ENCODE measurements around the gene DHFR2. TPM values are rescaled to one million over a fixed set of nuclear protein-coding genes. Genes with fewer than 3 reads are reported as not detected.

DHFR2 gene
- total RNA-seq, 1 experiment from 2014 or later = 2.6 TPM

DNA sequence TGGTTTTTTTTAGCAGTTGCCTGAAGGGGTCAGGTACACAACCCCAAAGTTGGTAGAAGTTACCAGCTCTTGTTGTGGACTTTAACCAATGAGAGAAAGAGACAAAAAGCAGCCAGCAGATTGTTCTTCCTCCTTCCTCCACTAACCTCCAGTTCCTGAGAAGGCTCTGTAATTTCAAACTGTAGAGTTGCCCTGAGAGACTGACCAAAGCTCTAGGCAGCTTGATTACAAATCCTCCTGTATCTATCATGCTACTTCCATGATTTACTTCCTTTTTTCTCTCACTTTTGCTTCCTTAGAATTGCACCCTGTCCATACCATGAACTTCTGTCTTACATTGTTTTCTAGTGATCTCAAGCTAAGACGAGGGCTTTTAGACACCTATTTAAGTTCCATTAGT lies 29.4 kb upstream of the DHFR2 start:
- no peak overlapping the region for H3K27ac ChIP-seq (ENCODE audit: low read length)
- ATAC-seq (no peak), DNase-seq (no peak)
- no peaks in the 10 kb centered on the region for H3K9me2 ChIP-seq (replicated peaks; ENCODE audit: low read length)
- no peaks in the 10 kb centered on the region for H3K9me3 ChIP-seq (ENCODE audit: low read length)
- BruUV-seq (replicated peaks) = no TSS peak
- no peak overlapping the region for H3K4me2 ChIP-seq (ENCODE audit: low read length)
- no peak overlapping the region for H2AFZ ChIP-seq (ENCODE audit: low read length)
- H3F3A ChIP-seq (ENCODE audit: low read length, unreplicated experiment) = no peaks in the 10 kb centered on the region
- no peaks in the 10 kb centered on the region for H3K79me2 ChIP-seq (ENCODE audit: low read length)
- no peak overlapping the region for H3K4me3 ChIP-seq (ENCODE audit: low read length)
- H3K9ac ChIP-seq (ENCODE audit: low read length) = no peak overlapping the region
- no peaks in the 10 kb centered on the region for H4K20me1 ChIP-seq (ENCODE audit: low read length)
- TF ChIP-seq, protein P1, sequence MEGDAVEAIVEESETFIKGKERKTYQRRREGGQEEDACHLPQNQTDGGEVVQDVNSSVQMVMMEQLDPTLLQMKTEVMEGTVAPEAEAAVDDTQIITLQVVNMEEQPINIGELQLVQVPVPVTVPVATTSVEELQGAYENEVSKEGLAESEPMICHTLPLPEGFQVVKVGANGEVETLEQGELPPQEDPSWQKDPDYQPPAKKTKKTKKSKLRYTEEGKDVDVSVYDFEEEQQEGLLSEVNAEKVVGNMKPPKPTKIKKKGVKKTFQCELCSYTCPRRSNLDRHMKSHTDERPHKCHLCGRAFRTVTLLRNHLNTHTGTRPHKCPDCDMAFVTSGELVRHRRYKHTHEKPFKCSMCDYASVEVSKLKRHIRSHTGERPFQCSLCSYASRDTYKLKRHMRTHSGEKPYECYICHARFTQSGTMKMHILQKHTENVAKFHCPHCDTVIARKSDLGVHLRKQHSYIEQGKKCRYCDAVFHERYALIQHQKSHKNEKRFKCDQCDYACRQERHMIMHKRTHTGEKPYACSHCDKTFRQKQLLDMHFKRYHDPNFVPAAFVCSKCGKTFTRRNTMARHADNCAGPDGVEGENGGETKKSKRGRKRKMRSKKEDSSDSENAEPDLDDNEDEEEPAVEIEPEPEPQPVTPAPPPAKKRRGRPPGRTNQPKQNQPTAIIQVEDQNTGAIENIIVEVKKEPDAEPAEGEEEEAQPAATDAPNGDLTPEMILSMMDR (conservative IDR thresholded peaks at IDR 0.05; ENCODE audit: low read depth, low read length) = no peak
- TF ChIP-seq EZH2phosphoT487 (IDR thresholded peaks at IDR 0.05; ENCODE audit: borderline replicate concordance, low read length) (no peak), EZH2 (IDR thresholded peaks at IDR 0.05; ENCODE audit: low read length, unreplicated experiment) (no peak)
- intact Hi-C loops (cut with micrococcal nuclease) = no loop called here
- no peaks in the 10 kb centered on the region for H3K27me3 ChIP-seq (ENCODE audit: low read length)
- peaks cover 10% of the 10 kb centered on the region; the same call in 1 of the 2 replicates for H3K36me3 ChIP-seq (ENCODE audit: low read depth, low read length)
- no peaks in the 10 kb centered on the region for H3K4me1 ChIP-seq (ENCODE audit: insufficient read depth, low read length)
- ChIA-PET CTCF (no interaction called here), POLR2A (ENCODE audit: unreplicated experiment) (no interaction called here)

DNA sequence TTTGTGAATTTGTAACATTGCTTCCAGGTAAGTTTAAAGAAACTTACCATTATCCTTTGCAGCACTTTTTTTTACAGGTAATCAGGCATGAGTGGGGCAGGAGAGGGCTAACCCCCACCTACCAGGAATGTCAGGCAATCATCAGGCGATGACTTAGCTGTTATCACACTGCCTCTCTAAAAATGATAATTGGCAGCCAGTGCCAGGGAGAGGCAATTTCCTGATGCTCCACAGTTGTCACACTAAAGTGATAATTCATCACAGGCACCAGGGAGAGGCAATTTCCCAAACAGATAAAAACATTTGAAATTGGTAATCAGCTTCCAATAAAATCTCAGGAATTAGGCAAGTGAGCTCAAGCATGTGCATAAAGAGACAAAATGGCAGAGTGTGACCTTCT lies 26.4 kb upstream of the DHFR2 start:
- Histone ChIP-seq H3K9me3 (ENCODE audit: low read length) (no peaks in the 10 kb centered on the region), H3K4me2 (ENCODE audit: low read length) (no peak overlapping the region), H2AFZ (ENCODE audit: low read length) (no peak overlapping the region), H3K27ac (ENCODE audit: low read length) (no peak overlapping the region), H3K36me3 (ENCODE audit: low read depth, low read length) (0 out of 2 replicates have a peak, but pooled peaks cover 13% of the 10 kb centered on the region), H3K4me1 (ENCODE audit: insufficient read depth, low read length) (no peaks in the 10 kb centered on the region), H3K9ac (ENCODE audit: low read length) (no peak overlapping the region), H3K79me2 (ENCODE audit: low read length) (no peaks in the 10 kb centered on the region), H3K27me3 (ENCODE audit: low read length) (no peaks in the 10 kb centered on the region), H4K20me1 (ENCODE audit: low read length) (no peaks in the 10 kb centered on the region), H3K4me3 (ENCODE audit: low read length) (no peak overlapping the region), H3K9me2 (replicated peaks; ENCODE audit: low read length) (no peaks in the 10 kb centered on the region), H3F3A (ENCODE audit: low read length, unreplicated experiment) (no peaks in the 10 kb centered on the region)
- no peak for ATAC-seq
- no TSS peak for BruUV-seq (replicated peaks)
- POLR2A ChIA-PET (ENCODE audit: unreplicated experiment) = no interaction called here
- DNase-seq = no peak
- intact Hi-C loops (cut with micrococcal nuclease) = no loop called here
- CTCF ChIA-PET = no interaction called here
- TF ChIP-seq, protein P1 (conservative IDR thresholded peaks at IDR 0.05; ENCODE audit: low read depth, low read length) = no peak
- TF ChIP-seq EZH2phosphoT487 (IDR thresholded peaks at IDR 0.05; ENCODE audit: borderline replicate concordance, low read length) (no peak), EZH2 (IDR thresholded peaks at IDR 0.05; ENCODE audit: low read length, unreplicated experiment) (no peak)

DNA sequence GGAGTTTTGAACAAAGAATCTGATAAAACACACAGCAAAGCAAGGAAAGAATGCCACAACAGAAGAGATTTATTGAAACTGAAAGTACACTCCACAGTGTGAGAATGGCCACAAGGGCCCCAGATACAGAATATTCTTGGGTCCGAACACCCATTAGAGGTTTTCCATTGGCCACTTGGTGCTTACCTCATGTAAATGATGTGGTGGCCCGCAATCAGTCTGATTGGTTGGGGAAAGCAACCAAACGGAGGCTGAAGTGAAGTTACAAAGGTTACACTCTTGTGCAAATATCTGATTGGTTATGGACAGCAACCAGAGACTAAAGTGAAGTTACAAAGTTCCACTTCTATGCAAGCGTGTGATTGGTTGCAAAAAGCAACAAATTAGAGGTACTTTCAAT lies 20.5 kb upstream of the DHFR2 start:
- Histone ChIP-seq H3K36me3 (ENCODE audit: low read depth, low read length) (0 out of 2 replicates have a peak, but pooled peaks cover 7% of the 10 kb centered on the region), H3K9me2 (replicated peaks; ENCODE audit: low read length) (no peaks in the 10 kb centered on the region), H3K79me2 (ENCODE audit: low read length) (no peaks in the 10 kb centered on the region), H3K27me3 (ENCODE audit: low read length) (no peaks in the 10 kb centered on the region), H2AFZ (ENCODE audit: low read length) (no peak overlapping the region), H3K9me3 (ENCODE audit: low read length) (no peaks in the 10 kb centered on the region), H3K4me2 (ENCODE audit: low read length) (no peak overlapping the region), H4K20me1 (ENCODE audit: low read length) (0 out of 2 replicates have a peak, but pooled peaks cover 3% of the 10 kb centered on the region), H3K9ac (ENCODE audit: low read length) (no peak overlapping the region), H3K27ac (ENCODE audit: low read length) (no peak overlapping the region), H3K4me3 (ENCODE audit: low read length) (no peak overlapping the region), H3F3A (ENCODE audit: low read length, unreplicated experiment) (no peaks in the 10 kb centered on the region), H3K4me1 (ENCODE audit: insufficient read depth, low read length) (no peaks in the 10 kb centered on the region)
- TF ChIP-seq EZH2phosphoT487 (IDR thresholded peaks at IDR 0.05; ENCODE audit: borderline replicate concordance, low read length) = no peak
- TF ChIP-seq, protein P1 (conservative IDR thresholded peaks at IDR 0.05; ENCODE audit: low read depth, low read length) = no peak
- no peak for TF ChIP-seq EZH2 (IDR thresholded peaks at IDR 0.05; ENCODE audit: low read length, unreplicated experiment)
- intact Hi-C loops (cut with micrococcal nuclease) = no loop called here
- DNase-seq = no peak
- ATAC-seq = no peak
- ChIA-PET POLR2A (ENCODE audit: unreplicated experiment) (no interaction called here), CTCF (no interaction called here)
- no TSS peak for BruUV-seq (replicated peaks)

Measured in PC-3 (cell line).